ENCODE measurements around the gene RBP5. TPM values are rescaled to one million over a fixed set of nuclear protein-coding genes. Genes with fewer than 3 reads are reported as not detected.

The RBP5 gene
- total RNA-seq, 4 donors from 2014 or later: not detected

- in situ Hi-C loops (cut with MboI; ENCODE audit: low sequenced_read_pairs in 4 of 4) (no loop called here), intact Hi-C loops (cut with DNase I; ENCODE audit: low total_unique reads) (no loop called here)
- Histone ChIP-seq H3K4me3 (no peak overlapping the region), H3K27ac (no peak overlapping the region), H3K27me3 (no peaks in the 10 kb centered on the region), H3K9me3 (no peaks in the 10 kb centered on the region), H3K4me1 (peaks cover 0 to 4% of the 10 kb centered on the region in 2 donors), H3K36me3 (no peaks in the 10 kb centered on the region)
- TF ChIP-seq CTCF (IDR thresholded peaks at IDR 0.05 in 4 of 5, conservative IDR thresholded peaks at IDR 0.05 in 1 of 5) (no peak), POLR2A (IDR thresholded peaks at IDR 0.05) (no peak)
- DNase-seq: no peak
- ATAC-seq: no peak
Observed at GRCh38 chr12:7076493-7076892, 52.2 kb downstream of the RBP5 start.

GRCh38 chr12:7075939-7076338 lies 52.8 kb downstream of the RBP5 start:
- Histone ChIP-seq H3K27ac (no peak overlapping the region), H3K4me1 (peaks cover 0 to 4% of the 10 kb centered on the region in 2 donors), H3K36me3 (no peaks in the 10 kb centered on the region), H3K4me3 (no peak overlapping the region), H3K9me3 (no peaks in the 10 kb centered on the region), H3K27me3 (no peaks in the 10 kb centered on the region)
- TF ChIP-seq CTCF (IDR thresholded peaks at IDR 0.05 in 4 of 5, conservative IDR thresholded peaks at IDR 0.05 in 1 of 5) (no peak), POLR2A (IDR thresholded peaks at IDR 0.05) (no peak)
- in situ Hi-C loops (cut with MboI; ENCODE audit: low sequenced_read_pairs in 4 of 4) (no loop called here), intact Hi-C loops (cut with DNase I; ENCODE audit: low total_unique reads) (no loop called here)
- no peak for ATAC-seq
- no peak for DNase-seq

DNA sequence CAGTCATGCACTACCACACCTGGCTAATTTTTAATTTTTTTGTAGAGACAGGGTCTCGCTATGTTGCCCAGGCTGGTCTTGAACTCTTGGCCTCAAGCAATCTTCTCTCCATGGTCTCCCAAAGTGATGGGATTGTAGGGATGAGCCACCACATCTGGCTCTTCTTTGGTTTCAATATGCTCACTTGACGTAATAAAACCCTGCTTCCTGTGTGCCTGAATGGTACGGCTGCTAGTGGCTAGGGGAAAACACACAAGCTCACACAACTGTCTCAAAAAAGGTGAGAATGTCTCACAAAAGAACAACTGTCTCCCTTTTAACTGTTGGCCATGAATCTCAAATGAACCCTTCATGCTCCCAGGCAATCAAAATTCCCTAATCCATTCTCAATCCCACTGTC lies 53.2 kb downstream of the RBP5 start:
- H3K36me3 ChIP-seq: no peaks in the 10 kb centered on the region
- ATAC-seq (no peak), DNase-seq (no peak)
- no peaks in the 10 kb centered on the region for H3K27me3 ChIP-seq
- TF ChIP-seq CTCF (IDR thresholded peaks at IDR 0.05 in 4 of 5, conservative IDR thresholded peaks at IDR 0.05 in 1 of 5) (no peak), POLR2A (IDR thresholded peaks at IDR 0.05) (no peak)
- in situ Hi-C loops (cut with MboI; ENCODE audit: low sequenced_read_pairs in 4 of 4): no loop called here
- H3K9me3 ChIP-seq: no peaks in the 10 kb centered on the region
- intact Hi-C loops (cut with DNase I; ENCODE audit: low total_unique reads): no loop called here
- H3K27ac ChIP-seq: no peak overlapping the region
- H3K4me3 ChIP-seq: no peak overlapping the region
- H3K4me1 ChIP-seq: peaks cover 0 to 4% of the 10 kb centered on the region in 2 donors

- intact Hi-C loops (cut with DNase I; ENCODE audit: low total_unique reads) (no loop called here), in situ Hi-C loops (cut with MboI; ENCODE audit: low sequenced_read_pairs in 4 of 4) (no loop called here)
- Histone ChIP-seq H3K4me3 (no peak overlapping the region), H3K9me3 (no peaks in the 10 kb centered on the region), H3K27me3 (no peaks in the 10 kb centered on the region), H3K4me1 (peaks cover 7 to 12% of the 10 kb centered on the region in 2 donors), H3K27ac (no peak overlapping the region), H3K36me3 (no peaks in the 10 kb centered on the region)
- ATAC-seq (no peak), DNase-seq (no peak)
- TF ChIP-seq CTCF (IDR thresholded peaks at IDR 0.05 in 4 of 5, conservative IDR thresholded peaks at IDR 0.05 in 1 of 5): no peak
- no peak for TF ChIP-seq POLR2A (IDR thresholded peaks at IDR 0.05)
Observed at GRCh38 chr12:7073946-7074345, 54.7 kb downstream of the RBP5 start.

Other genes starting within 250 kb of the RBP5 start
- 10 to 100 TPM in 2 of 4 donors, 1 to 10 TPM in 2; 6.5 to 14.0 (median 11.0) TPM for gene LRRC23, start 224.1 kb downstream of the RBP5 start, total RNA-seq
- 1 to 10 TPM in 3 of 4 donors, under 1 TPM in 1; 0.97 to 6.2 (median 1.8) TPM for gene ENO2, start 214.3 kb downstream of the RBP5 start, total RNA-seq
- 10 to 100 TPM; 11.5 to 31.5 (median 26.5) TPM for gene ATN1, start 200.9 kb downstream of the RBP5 start, total RNA-seq
- gene RNU7-1, start 185.1 kb downstream of the RBP5 start, total RNA-seq: not detected
- 100 to 1,000 TPM; 175 to 220 (median 183) TPM for gene C12orf57, start 184.9 kb downstream of the RBP5 start, total RNA-seq
- 1 to 10 TPM in 3 of 4 donors, under 1 TPM in 1; 0.87 to 7.6 (median 5.0) TPM for gene PTPN6, start 177.5 kb downstream of the RBP5 start, total RNA-seq
- 100 to 1,000 TPM; 226 to 304 (median 238) TPM for gene PHB2, start 158.2 kb downstream of the RBP5 start, total RNA-seq
- 10 to 100 TPM; 25.8 to 40.6 (median 32.1) TPM for gene EMG1, start 158.0 kb downstream of the RBP5 start, total RNA-seq
- 10 to 100 TPM; 19.4 to 42.8 (median 36.7) TPM for gene LPCAT3, start 110.4 kb downstream of the RBP5 start, total RNA-seq
- gene C1S, start 68.2 kb downstream of the RBP5 start, total RNA-seq: 10 to 100 TPM; 58.1 to 90.8 (median 85.9) TPM
- 10 to 100 TPM; 47.5 to 97.8 (median 74.9) TPM for gene C1R, start 36.4 kb downstream of the RBP5 start, total RNA-seq
- gene C1RL, start 19.7 kb downstream of the RBP5 start, total RNA-seq: 10 to 100 TPM; 15.0 to 18.7 (median 16.7) TPM
- gene CLSTN3, start 1.5 kb upstream of the RBP5 start, total RNA-seq: 1 to 10 TPM; 1.2 to 3.5 (median 2.4) TPM
- gene PEX5, start 60.8 kb upstream of the RBP5 start, total RNA-seq: 10 to 100 TPM; 66.8 to 96.9 (median 71.1) TPM
- gene ACSM4, start 175.2 kb upstream of the RBP5 start, total RNA-seq: not detected